GM23338 (cell line): ENCODE measurements around the gene KCNS3.
A peak's percentile ranks its signal among the peaks of the same experiment; 100 is the strongest.

ENCODE experiments used
- CTCF ChIP-seq, 2 experiments: fragments of 200-600 bp in 1 of 2; sonication (generic) in 1 of 2; conservative IDR thresholded peaks; 2 replicates each; pipeline versions ENCODE4 v1.5.1 to v1.6.1; 2016 to 2017; ENCODE audit warnings: antibody characterized with exemption in 2 of 2, low read depth in 2 of 2, mild to moderate bottlenecking in 2 of 2, moderate library complexity in 1 of 2
- POLR2AphosphoS5 ChIP-seq: IDR thresholded peaks from 2 replicates; pipeline ENCODE4 v1.6.1; 2016; ENCODE audit warnings: antibody characterized with exemption, low read depth
- REST ChIP-seq: IDR thresholded peaks from one replicate; pipeline ENCODE4 v1.6.1; 2018; ENCODE audit warnings: antibody characterized with exemption; ENCODE audit not compliant: unreplicated experiment

GRCh38 chr2:17918789-17919188 is 40.3 kb downstream of the KCNS3 start:
- no peak for TF ChIP-seq POLR2AphosphoS5
- TF ChIP-seq CTCF (conservative IDR thresholded peaks at IDR 0.05; ENCODE audit: low read depth in 2 of 2), result peak; percentile 46 to 58
- no peak for TF ChIP-seq REST
